AG04450 (cell line): ENCODE measurements around the gene DCHS2. TPM values are rescaled to one million over a fixed set of nuclear protein-coding genes. Genes with fewer than 3 reads are reported as not detected.

ENCODE experiments used
- CTCF ChIA-PET: fragments of 300-600, 350-600 bp; formaldehyde crosslinking; extraction: SDS; loops from one replicate; lab custom pipeline; 2022; ENCODE audit warnings: antibody characterized with exemption, inconsistent platforms; lab: Charles Lee
- POLR2A ChIA-PET: fragments of 350-600 bp; formaldehyde crosslinking; extraction: SDS; loops from one replicate; lab custom pipeline; 2021; ENCODE audit warnings: antibody characterized with exemption, inconsistent platforms; lab: Yijun Ruan, JAX
- DNase-seq: peaks from one replicate; pipeline ENCODE4 v3.0.0-alpha.2; 2011; ENCODE audit warnings: low read depth, low spot score
- H3K27ac ChIP-seq: one replicate; pipeline ENCODE4 v1.5.1; 2012; ENCODE audit warnings: low read depth, low read length, control low read depth
- H3K27me3 ChIP-seq: one replicate; pipeline ENCODE4 v1.6.0; 2012; ENCODE audit warnings: low read length; ENCODE audit not compliant: control insufficient read depth, insufficient read depth
- H3K4me3 ChIP-seq: 2 replicates; pipeline ENCODE4 v1.5.1; 2011; ENCODE audit warnings: mild to moderate bottlenecking, low read depth, low read length, control low read depth
- H3K9me3 ChIP-seq: 2 replicates; pipeline ENCODE4 v1.5.1; 2012; ENCODE audit warnings: low read length; ENCODE audit not compliant: control insufficient read depth, insufficient read depth
- polyA plus RNA-seq: library from polyadenylated mRNA; depleted of rRNA; stranded (reverse); fragments of >200 nt; gene quantifications from 2 replicates; pipeline ENCODE4 v1.2.3, GENCODE V29; 2011
- TF ChIP-seq, protein P1 (sequence below): IDR thresholded peaks from 2 replicates; pipeline ENCODE4 v1.5.1; 2011; ENCODE audit warnings: low read depth, low read length, control low read depth, inconsistent platforms

The DCHS2 gene
- polyA plus RNA-seq, 1 experiment: not detected

DNA sequence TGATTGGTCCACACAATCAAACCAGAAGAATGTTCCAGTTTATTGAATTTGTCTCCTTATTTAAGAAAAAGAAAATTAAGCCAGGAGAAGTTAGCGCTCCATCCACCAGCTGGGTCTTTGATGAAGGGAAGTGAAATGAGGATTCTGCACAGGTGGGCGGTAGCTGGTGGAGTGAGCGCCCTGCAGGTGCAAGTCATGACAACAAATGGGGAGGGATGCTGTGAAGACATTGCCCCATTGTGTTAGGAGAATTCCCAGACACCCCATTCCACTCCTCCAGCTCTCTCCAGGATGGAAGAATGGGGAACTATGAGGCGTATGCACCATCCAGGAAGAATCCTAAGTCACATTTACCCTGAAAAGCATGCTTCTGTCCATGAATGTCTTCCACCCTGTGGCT lies 35.7 kb upstream of the DCHS2 start:
- POLR2A ChIA-PET: no interaction called here
- CTCF ChIA-PET: no interaction called here
- Histone ChIP-seq H3K4me3 (no peak overlapping the region), H3K27ac (no peak overlapping the region), H3K9me3 (no peaks in the 10 kb centered on the region), H3K27me3 (no peaks in the 10 kb centered on the region)
- TF ChIP-seq, protein P1, sequence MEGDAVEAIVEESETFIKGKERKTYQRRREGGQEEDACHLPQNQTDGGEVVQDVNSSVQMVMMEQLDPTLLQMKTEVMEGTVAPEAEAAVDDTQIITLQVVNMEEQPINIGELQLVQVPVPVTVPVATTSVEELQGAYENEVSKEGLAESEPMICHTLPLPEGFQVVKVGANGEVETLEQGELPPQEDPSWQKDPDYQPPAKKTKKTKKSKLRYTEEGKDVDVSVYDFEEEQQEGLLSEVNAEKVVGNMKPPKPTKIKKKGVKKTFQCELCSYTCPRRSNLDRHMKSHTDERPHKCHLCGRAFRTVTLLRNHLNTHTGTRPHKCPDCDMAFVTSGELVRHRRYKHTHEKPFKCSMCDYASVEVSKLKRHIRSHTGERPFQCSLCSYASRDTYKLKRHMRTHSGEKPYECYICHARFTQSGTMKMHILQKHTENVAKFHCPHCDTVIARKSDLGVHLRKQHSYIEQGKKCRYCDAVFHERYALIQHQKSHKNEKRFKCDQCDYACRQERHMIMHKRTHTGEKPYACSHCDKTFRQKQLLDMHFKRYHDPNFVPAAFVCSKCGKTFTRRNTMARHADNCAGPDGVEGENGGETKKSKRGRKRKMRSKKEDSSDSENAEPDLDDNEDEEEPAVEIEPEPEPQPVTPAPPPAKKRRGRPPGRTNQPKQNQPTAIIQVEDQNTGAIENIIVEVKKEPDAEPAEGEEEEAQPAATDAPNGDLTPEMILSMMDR: no peak
- no peak for DNase-seq

DNA sequence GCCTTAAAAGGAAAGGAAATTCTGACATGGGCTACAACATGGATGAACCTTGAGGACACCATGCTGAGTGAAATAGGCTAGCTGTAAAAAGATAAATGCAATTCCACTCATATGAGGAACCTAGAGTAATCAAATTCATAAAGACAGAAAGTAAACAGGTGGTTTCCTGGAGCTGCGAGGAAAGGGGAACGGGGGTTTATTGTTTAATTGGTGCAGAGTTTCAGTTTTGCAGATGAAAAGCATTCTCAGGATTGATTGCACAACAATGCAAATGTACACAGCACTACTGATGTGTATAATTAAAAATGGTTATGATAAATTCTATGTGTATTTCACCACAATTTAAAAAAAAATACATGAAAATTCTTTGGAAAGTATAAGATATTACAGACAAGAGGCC lies 34.6 kb upstream of the DCHS2 start:
- H3K27ac ChIP-seq: no peak overlapping the region
- POLR2A ChIA-PET: no interaction called here
- H3K4me3 ChIP-seq: no peak overlapping the region
- no peak for DNase-seq
- no peaks in the 10 kb centered on the region for H3K9me3 ChIP-seq
- TF ChIP-seq, protein P1: no peak
- CTCF ChIA-PET: no interaction called here
- H3K27me3 ChIP-seq: no peaks in the 10 kb centered on the region

DNA sequence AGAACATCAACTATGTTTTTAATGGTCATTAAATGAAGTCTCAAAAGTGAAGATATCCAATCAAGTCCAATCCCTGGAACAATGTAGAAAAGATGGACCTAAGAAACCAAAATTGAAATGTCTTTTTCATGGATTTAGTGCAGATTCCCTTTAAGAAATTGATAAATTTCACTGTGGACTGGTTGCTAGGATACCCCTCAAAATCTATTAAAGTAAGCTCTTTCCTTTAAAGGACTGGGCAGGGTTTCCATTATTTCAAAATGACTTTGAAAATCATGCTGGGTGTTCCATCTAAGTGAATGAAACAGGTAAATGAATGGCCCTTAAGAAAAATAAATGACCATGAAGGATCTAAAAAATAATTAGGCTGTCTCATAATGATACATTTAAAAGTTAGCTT lies 30.0 kb upstream of the DCHS2 start:
- H3K27me3 ChIP-seq: no peaks in the 10 kb centered on the region
- ChIA-PET POLR2A (no interaction called here), CTCF (no interaction called here)
- H3K9me3 ChIP-seq: no peaks in the 10 kb centered on the region
- TF ChIP-seq, protein P1: no peak
- no peak for DNase-seq
- H3K4me3 ChIP-seq: no peak overlapping the region
- no peak overlapping the region for H3K27ac ChIP-seq

DNA sequence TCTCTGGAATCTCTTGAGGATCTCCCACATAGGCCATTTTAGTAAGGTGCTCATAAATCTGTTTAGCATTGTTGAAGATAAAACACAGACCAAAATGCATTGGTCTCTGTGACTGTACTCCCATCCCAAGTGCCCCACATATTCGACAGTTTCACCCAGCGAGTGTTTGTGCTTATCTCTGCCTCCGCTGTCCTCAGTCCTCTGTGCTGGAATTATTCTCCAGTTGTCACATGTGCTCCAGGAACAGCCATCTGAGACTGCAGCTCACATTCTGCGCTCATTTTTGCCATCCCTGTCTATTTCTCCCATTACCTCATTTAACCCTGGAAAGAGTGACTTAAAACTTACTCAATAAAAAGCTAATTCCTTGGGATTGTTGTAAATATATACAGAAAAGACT lies 27.6 kb upstream of the DCHS2 start:
- Histone ChIP-seq H3K9me3 (no peaks in the 10 kb centered on the region), H3K4me3 (no peak overlapping the region), H3K27ac (no peak overlapping the region), H3K27me3 (no peaks in the 10 kb centered on the region)
- ChIA-PET CTCF (interaction anchor here (1.1 to 1.3 kb wide), 2 partner anchors 16 to 33 kb away, joined by 3 read pairs; no protein-coding TSS in a partner anchor), POLR2A (interaction anchor here (0.7 kb wide), 1 partner anchor 30 kb away, joined by 3 read pairs; no protein-coding TSS in a partner anchor)
- TF ChIP-seq, protein P1: no peak
- DNase-seq: no peak

DNA sequence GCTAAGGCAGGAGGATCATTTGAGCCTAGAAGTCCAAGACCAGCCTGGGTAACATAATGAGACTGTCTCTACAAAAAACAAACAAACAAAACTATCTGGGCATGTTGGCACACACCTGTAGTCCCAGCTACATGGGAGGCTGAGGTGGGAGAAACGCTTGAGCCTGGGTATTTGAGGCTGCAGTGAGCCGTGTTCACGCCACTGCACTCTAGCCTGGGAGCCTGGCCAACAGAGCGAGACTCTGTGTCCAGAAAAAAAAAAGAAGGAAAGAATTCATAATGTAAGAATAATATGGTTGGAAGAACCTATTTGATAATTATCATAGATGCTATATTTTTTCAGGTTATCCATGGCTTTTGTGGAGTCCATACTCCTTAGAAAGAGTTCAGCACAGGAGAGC lies 26.0 kb upstream of the DCHS2 start:
- Histone ChIP-seq H3K27ac (no peak overlapping the region), H3K27me3 (peaks cover 2% of the 10 kb centered on the region), H3K4me3 (no peak overlapping the region), H3K9me3 (no peaks in the 10 kb centered on the region)
- CTCF ChIA-PET: interaction anchor here (0.5 to 1.4 kb wide), 3 partner anchors 14 to 836 kb away, joined by 3 read pairs; no protein-coding TSS in a partner anchor
- DNase-seq: no peak
- TF ChIP-seq, protein P1: no peak
- POLR2A ChIA-PET: no interaction called here
